Pons (tissue), 1 donor: ENCODE results near the gene ZDHHC3.

Experiments
- DNase-seq: peaks from one replicate; pipeline ENCODE4 v3.0.0-alpha.2; 2016; ENCODE audit warnings: low spot score

The ZDHHC3 gene

GRCh38 chr3:44926921-44927320 is 49.1 kb downstream of the ZDHHC3 start:
- no peak for DNase-seq

- DNase-seq = no peak
These were observed 49.8 kb downstream of the ZDHHC3 start for GRCh38 chr3:44926172-44926571.

GRCh38 chr3:44924457-44925084 is 51.4 kb downstream of the ZDHHC3 start:
- no peak for DNase-seq

GRCh38 chr3:44923632-44924456 is 52.1 kb downstream of the ZDHHC3 start:
- no peak for DNase-seq

- DNase-seq = peak; percentile 6
These were observed 55.9 kb downstream of the ZDHHC3 start for GRCh38 chr3:44920081-44920480.

- DNase-seq = no peak
These were observed 57.4 kb downstream of the ZDHHC3 start for GRCh38 chr3:44918581-44918980.

- DNase-seq = no peak
These were observed 57.9 kb downstream of the ZDHHC3 start for GRCh38 chr3:44918087-44918486.

GRCh38 chr3:44915702-44916438 is 60.1 kb downstream of the ZDHHC3 start:
- DNase-seq = no peak

GRCh38 chr3:44914936-44915335 is 61.0 kb downstream of the ZDHHC3 start:
- DNase-seq = no peak

GRCh38 chr3:44913868-44914468 is 62.0 kb downstream of the ZDHHC3 start:
- peak; percentile 70 for DNase-seq

- no peak for DNase-seq
These were observed 65.3 kb downstream of the ZDHHC3 start for GRCh38 chr3:44910693-44911092.

GRCh38 chr3:44909063-44909462 is 66.9 kb downstream of the ZDHHC3 start:
- no peak for DNase-seq

GRCh38 chr3:44907612-44908011 is 68.4 kb downstream of the ZDHHC3 start:
- DNase-seq = no peak

- no peak for DNase-seq
These were observed 69.0 kb downstream of the ZDHHC3 start for GRCh38 chr3:44906997-44907396.

- DNase-seq = no peak
These were observed 70.4 kb downstream of the ZDHHC3 start for GRCh38 chr3:44905446-44906157.

- no peak for DNase-seq
These were observed 72.2 kb downstream of the ZDHHC3 start for GRCh38 chr3:44903751-44904150.

GRCh38 chr3:44903314-44903713 is 72.7 kb downstream of the ZDHHC3 start:
- no peak for DNase-seq

GRCh38 chr3:44902628-44903027 is 73.3 kb downstream of the ZDHHC3 start:
- no peak for DNase-seq

- DNase-seq = no peak
These were observed 76.1 kb downstream of the ZDHHC3 start for GRCh38 chr3:44899683-44900367.

GRCh38 chr3:44896440-44896839 is 79.5 kb downstream of the ZDHHC3 start:
- DNase-seq = no peak

- no peak for DNase-seq
These were observed 81.5 kb downstream of the ZDHHC3 start for GRCh38 chr3:44894485-44894884.
